HG03520 (cell line): ENCODE results near the gene EPHA7.

Experiments
- ATAC-seq: cut with Tn5 transposase; IDR thresholded peaks from one replicate; pipeline ENCODE4 v1.9.1; 2021; ENCODE audit warnings: mild to moderate bottlenecking, moderate library complexity; ENCODE audit not compliant: unreplicated experiment

The EPHA7 gene

GRCh38 chr6:93260881-93261280 is 158.5 kb downstream of the EPHA7 start:
- no peak for ATAC-seq

- no peak for ATAC-seq
These were observed 160.0 kb downstream of the EPHA7 start for GRCh38 chr6:93259332-93259731.

GRCh38 chr6:93252930-93253329 is 166.4 kb downstream of the EPHA7 start:
- ATAC-seq, result no peak

- ATAC-seq, result no peak
These were observed 170.7 kb downstream of the EPHA7 start for GRCh38 chr6:93248631-93249030.

- ATAC-seq, result no peak
These were observed 176.1 kb downstream of the EPHA7 start for GRCh38 chr6:93243231-93243778.

GRCh38 chr6:93242049-93242448 is 177.3 kb downstream of the EPHA7 start:
- ATAC-seq, result no peak

- no peak for ATAC-seq
These were observed 180.7 kb downstream of the EPHA7 start for GRCh38 chr6:93238632-93239031.

GRCh38 chr6:93235775-93236174 is 183.6 kb downstream of the EPHA7 start:
- ATAC-seq, result no peak

- no peak for ATAC-seq
These were observed 192.5 kb downstream of the EPHA7 start for GRCh38 chr6:93226822-93227221.

- no peak for ATAC-seq
These were observed 197.1 kb downstream of the EPHA7 start for GRCh38 chr6:93222071-93222851.

- no peak for ATAC-seq
These were observed 199.9 kb downstream of the EPHA7 start for GRCh38 chr6:93219447-93219846.

GRCh38 chr6:93218096-93218495 is 201.3 kb downstream of the EPHA7 start:
- ATAC-seq, result no peak

- no peak for ATAC-seq
These were observed 206.3 kb downstream of the EPHA7 start for GRCh38 chr6:93213028-93213427.

GRCh38 chr6:93210908-93211307 is 208.5 kb downstream of the EPHA7 start:
- no peak for ATAC-seq

- ATAC-seq, result no peak
These were observed 210.0 kb downstream of the EPHA7 start for GRCh38 chr6:93209358-93209757.

- ATAC-seq, result no peak
These were observed 222.9 kb downstream of the EPHA7 start for GRCh38 chr6:93196406-93196970.

GRCh38 chr6:93194480-93194879 is 224.9 kb downstream of the EPHA7 start:
- no peak for ATAC-seq

- ATAC-seq, result no peak
These were observed 225.5 kb downstream of the EPHA7 start for GRCh38 chr6:93193868-93194267.
